ENCODE data around the gene CYP2J2. TPM values are rescaled to one million over a fixed set of nuclear protein-coding genes. Genes with fewer than 3 reads are reported as not detected.

Gene CYP2J2
- total RNA-seq, 1 experiment from 2014 or later: 0.29 TPM

DNA sequence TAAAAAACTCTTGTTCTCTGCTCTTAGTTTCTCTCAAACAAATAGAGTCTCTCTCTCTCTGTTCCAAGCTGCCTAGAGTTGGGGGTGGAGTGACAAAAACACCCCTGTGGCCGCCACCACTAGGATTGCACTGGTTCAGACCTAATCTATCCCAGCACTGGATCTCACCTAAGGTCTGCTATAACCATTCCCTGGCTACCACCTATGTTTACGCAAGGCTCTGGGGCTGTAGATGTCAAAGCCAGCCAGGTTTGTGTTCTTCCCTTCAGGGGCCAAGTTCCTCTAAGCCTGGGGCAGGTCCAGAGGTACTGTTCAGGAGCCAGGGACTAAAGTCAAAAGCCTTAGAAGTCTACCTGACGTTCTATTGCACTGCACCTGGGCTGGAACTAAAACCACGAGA is 12.8 kb upstream of the CYP2J2 start:
- Histone ChIP-seq H3K9me3 (no peaks in the 10 kb centered on the region), H3K4me3 (ENCODE audit: low read depth, low read length) (no peak overlapping the region), H3K4me1 (no peaks in the 10 kb centered on the region; the same call in 1 of the 2 replicates), H3K36me3 (ENCODE audit: control insufficient read depth, insufficient read depth, low read length) (no peaks in the 10 kb centered on the region), H3K27me3 (replicated peaks; ENCODE audit: control insufficient read depth, insufficient read depth, low read length) (no peaks in the 10 kb centered on the region)
- BruUV-seq (replicated peaks): no TSS peak
- H3K4me3 Mint-ChIP-seq (ENCODE audit: unreplicated experiment): no peak overlapping the region
- no peak overlapping the region for H3K27ac Mint-ChIP-seq (ENCODE audit: unreplicated experiment)
- no peaks in the 10 kb centered on the region for H3K36me3 Mint-ChIP-seq (ENCODE audit: insufficient read depth, unreplicated experiment)
- no peaks in the 10 kb centered on the region for H3K4me1 Mint-ChIP-seq (ENCODE audit: low read depth, unreplicated experiment)
- intact Hi-C loops (cut with micrococcal nuclease; ENCODE audit: unreplicated experiment): no loop called here
- ChIA-PET CTCF (no interaction called here), POLR2A (no interaction called here)
- no peak for DNase-seq
- TF ChIP-seq, protein P1, sequence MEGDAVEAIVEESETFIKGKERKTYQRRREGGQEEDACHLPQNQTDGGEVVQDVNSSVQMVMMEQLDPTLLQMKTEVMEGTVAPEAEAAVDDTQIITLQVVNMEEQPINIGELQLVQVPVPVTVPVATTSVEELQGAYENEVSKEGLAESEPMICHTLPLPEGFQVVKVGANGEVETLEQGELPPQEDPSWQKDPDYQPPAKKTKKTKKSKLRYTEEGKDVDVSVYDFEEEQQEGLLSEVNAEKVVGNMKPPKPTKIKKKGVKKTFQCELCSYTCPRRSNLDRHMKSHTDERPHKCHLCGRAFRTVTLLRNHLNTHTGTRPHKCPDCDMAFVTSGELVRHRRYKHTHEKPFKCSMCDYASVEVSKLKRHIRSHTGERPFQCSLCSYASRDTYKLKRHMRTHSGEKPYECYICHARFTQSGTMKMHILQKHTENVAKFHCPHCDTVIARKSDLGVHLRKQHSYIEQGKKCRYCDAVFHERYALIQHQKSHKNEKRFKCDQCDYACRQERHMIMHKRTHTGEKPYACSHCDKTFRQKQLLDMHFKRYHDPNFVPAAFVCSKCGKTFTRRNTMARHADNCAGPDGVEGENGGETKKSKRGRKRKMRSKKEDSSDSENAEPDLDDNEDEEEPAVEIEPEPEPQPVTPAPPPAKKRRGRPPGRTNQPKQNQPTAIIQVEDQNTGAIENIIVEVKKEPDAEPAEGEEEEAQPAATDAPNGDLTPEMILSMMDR (IDR thresholded peaks at IDR 0.05; ENCODE audit: insufficient read depth in 1 of 2, low read depth in 1 of 2, low read length in 1 of 2, severe bottlenecking in 1 of 2, unreplicated experiment in 1 of 2): no peak
- peaks cover 8% of the 10 kb centered on the region for H3K27me3 Mint-ChIP-seq (ENCODE audit: insufficient read depth, unreplicated experiment)
- H3K9me3 Mint-ChIP-seq (ENCODE audit: unreplicated experiment): no peaks in the 10 kb centered on the region

DNA sequence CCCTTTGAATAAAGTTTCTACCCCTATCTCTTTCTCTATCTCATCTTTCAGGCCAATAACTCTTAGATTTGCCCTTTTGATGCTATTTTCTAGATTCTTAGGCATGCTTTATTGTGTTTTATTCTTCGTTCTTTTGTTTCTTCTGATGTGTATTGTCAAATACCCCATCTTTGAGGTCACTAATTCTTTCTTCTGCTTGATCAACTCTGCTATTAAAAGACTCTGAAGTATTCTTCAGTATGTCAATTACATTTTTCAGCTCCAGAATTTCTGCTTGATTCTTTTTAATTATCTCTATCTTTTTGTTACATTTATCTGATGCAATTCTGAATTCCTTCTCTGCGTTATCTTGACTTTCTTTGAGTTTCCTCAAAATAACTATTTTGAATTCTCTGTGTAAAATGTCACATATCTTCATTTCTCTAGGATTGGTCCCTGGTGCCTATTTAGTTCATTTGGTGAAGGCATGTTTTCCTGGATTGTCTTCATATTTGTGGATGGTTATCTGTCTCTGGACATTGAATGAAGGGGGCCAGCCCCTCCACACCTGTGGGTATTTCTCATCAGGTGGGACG is 11.2 kb upstream of the CYP2J2 start:
- Mint-ChIP-seq H3K4me1 (ENCODE audit: low read depth, unreplicated experiment) (no peaks in the 10 kb centered on the region), H3K4me3 (ENCODE audit: unreplicated experiment) (no peak overlapping the region), H3K27me3 (ENCODE audit: insufficient read depth, unreplicated experiment) (peaks cover 9% of the 10 kb centered on the region), H3K9me3 (ENCODE audit: unreplicated experiment) (no peaks in the 10 kb centered on the region), H3K27ac (ENCODE audit: unreplicated experiment) (no peak overlapping the region), H3K36me3 (ENCODE audit: insufficient read depth, unreplicated experiment) (no peaks in the 10 kb centered on the region)
- POLR2A ChIA-PET: no interaction called here
- no peak for DNase-seq
- CTCF ChIA-PET: no interaction called here
- no peaks in the 10 kb centered on the region for H3K36me3 ChIP-seq (ENCODE audit: control insufficient read depth, insufficient read depth, low read length)
- BruUV-seq (replicated peaks): no TSS peak
- H3K4me1 ChIP-seq: no peaks in the 10 kb centered on the region; the same call in 1 of the 2 replicates
- no peaks in the 10 kb centered on the region for H3K27me3 ChIP-seq (replicated peaks; ENCODE audit: control insufficient read depth, insufficient read depth, low read length)
- H3K4me3 ChIP-seq (ENCODE audit: low read depth, low read length): no peak overlapping the region
- TF ChIP-seq, protein P1 (IDR thresholded peaks at IDR 0.05; ENCODE audit: insufficient read depth in 1 of 2, low read depth in 1 of 2, low read length in 1 of 2, severe bottlenecking in 1 of 2, unreplicated experiment in 1 of 2): no peak
- no peaks in the 10 kb centered on the region for H3K9me3 ChIP-seq
- intact Hi-C loops (cut with micrococcal nuclease; ENCODE audit: unreplicated experiment): no loop called here

DNA sequence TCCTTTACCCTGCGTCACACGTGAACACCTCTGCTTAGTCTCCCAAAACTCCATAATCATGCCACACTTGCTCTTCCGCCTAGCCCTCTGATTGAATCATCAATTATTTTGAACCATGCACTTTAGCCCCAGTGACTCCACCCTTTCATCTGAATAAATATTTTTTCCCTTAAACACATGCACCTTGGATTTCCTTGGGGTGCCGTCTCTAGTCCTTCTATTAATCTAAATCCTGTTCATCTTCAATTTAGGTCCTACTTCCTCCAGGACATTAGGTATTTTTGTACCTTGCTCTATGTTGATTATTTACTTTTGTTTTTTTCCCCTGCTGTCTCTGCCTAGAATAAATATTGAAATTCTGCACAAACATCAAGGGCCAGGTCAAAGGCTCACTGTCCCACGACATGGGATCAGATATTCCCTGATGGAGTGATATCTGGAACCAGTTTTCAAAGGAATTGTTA is 9.8 kb upstream of the CYP2J2 start:
- DNase-seq: no peak
- TF ChIP-seq, protein P1 (IDR thresholded peaks at IDR 0.05; ENCODE audit: insufficient read depth in 1 of 2, low read depth in 1 of 2, low read length in 1 of 2, severe bottlenecking in 1 of 2, unreplicated experiment in 1 of 2): no peak
- no peak overlapping the region for H3K4me3 ChIP-seq (ENCODE audit: low read depth, low read length)
- peaks cover 5% of the 10 kb centered on the region for H3K27me3 Mint-ChIP-seq (ENCODE audit: insufficient read depth, unreplicated experiment)
- no peak overlapping the region for H3K4me3 Mint-ChIP-seq (ENCODE audit: unreplicated experiment)
- H3K4me1 Mint-ChIP-seq (ENCODE audit: low read depth, unreplicated experiment): no peaks in the 10 kb centered on the region
- H3K36me3 Mint-ChIP-seq (ENCODE audit: insufficient read depth, unreplicated experiment): no peaks in the 10 kb centered on the region
- H3K36me3 ChIP-seq (ENCODE audit: control insufficient read depth, insufficient read depth, low read length): no peaks in the 10 kb centered on the region
- no peaks in the 10 kb centered on the region for H3K27me3 ChIP-seq (replicated peaks; ENCODE audit: control insufficient read depth, insufficient read depth, low read length)
- H3K9me3 ChIP-seq: no peaks in the 10 kb centered on the region
- no peak overlapping the region for H3K27ac Mint-ChIP-seq (ENCODE audit: unreplicated experiment)
- ChIA-PET CTCF (no interaction called here), POLR2A (no interaction called here)
- H3K4me1 ChIP-seq: no peaks in the 10 kb centered on the region; the same call in 1 of the 2 replicates
- intact Hi-C loops (cut with micrococcal nuclease; ENCODE audit: unreplicated experiment): no loop called here
- BruUV-seq (replicated peaks): no TSS peak
- no peaks in the 10 kb centered on the region for H3K9me3 Mint-ChIP-seq (ENCODE audit: unreplicated experiment)

Data from Caco-2 (cell line).